Adrenal gland (tissue), 5 donors: Measurements from ENCODE around the gene CMTM6.

Source experiments
- CTCF ChIP-seq, 6 experiments: fragments of 450-650 bp in 4 of 6; fragments of 200-600 bp in 2 of 6; sonication (generic) in 1 of 6; IDR thresholded peaks; 1 replicate in 5 of 6; 2 replicates in 1 of 6; pipeline versions ENCODE4 v1.5.1 to v1.8.0; 2016 to 2021; ENCODE audit warnings: antibody characterized with exemption in 6 of 6, mild to moderate bottlenecking in 2 of 6, moderate library complexity in 1 of 6
- POLR2A ChIP-seq, 2 donors: fragments of 450-650 bp; IDR thresholded peaks; one replicate each; pipeline ENCODE4 v1.6.1; 2017; ENCODE audit warnings: antibody characterized with exemption in 2 of 2, mild to moderate bottlenecking in 2 of 2, moderate library complexity in 1 of 2
- donor health status: DM: no; HTN: no; CAD: no.

DNA sequence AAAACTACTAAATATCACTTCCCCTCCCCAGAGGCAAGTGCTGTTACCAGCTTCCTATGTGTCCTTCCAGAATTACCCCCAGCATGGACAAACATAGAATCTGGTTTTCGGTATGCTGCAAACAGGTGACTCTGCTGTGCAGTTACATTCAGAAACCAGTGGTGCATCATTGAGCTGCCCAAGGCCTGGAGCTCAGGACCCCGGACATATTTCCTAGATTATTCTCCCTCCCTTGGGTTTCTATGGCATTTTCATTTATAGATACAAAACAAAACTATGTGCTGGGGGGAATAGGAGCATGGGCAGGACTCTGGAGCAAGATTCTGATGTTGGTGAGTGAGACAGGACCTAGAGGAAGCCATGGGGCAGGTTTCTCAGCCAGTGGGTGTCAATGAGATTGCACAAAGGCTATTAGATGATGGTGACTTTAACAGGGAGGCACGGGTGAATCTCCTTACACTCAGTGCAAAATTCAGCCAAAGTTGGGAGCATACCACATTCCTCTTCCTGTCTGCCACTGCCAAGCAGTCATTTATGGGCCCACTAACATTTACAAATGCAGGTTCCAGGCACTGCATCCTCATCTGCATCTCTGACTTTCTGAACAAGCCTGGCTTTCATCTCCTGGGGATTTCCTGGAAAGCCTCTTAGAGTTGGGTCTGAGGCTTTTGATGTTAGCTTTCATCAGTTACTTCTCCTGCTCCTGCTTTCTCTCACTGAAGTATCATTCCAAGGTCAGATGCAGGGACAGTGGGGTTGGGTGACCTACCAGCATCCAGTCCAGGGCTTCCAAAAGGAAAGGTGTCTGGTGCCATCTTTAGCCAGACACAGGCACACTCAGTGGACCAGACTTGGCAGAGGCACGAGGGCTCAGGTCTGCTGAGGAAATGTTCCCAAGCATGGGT is 66.5 kb downstream of the CMTM6 start:
- TF ChIP-seq POLR2A (IDR thresholded peaks at IDR 0.05) (no peak), CTCF (IDR thresholded peaks at IDR 0.05) (no peak)
